ENCODE measurements around the gene LARP4.

- TF ChIP-seq CTCF (conservative IDR thresholded peaks at IDR 0.05; ENCODE audit: low read depth, low read length), result no peak
- no peak for TF ChIP-seq CHD1 (IDR thresholded peaks at IDR 0.05; ENCODE audit: low read depth, low read length)
- TF ChIP-seq POLR2A (IDR thresholded peaks at IDR 0.05; ENCODE audit: low read depth, low read length), result no peak
- 0 out of 2 replicates have a peak, but pooled peaks have one; percentile 24 for TF ChIP-seq CEBPB (IDR thresholded peaks at IDR 0.05; ENCODE audit: low read depth, low read length)
- TF ChIP-seq RAD21 (IDR thresholded peaks at IDR 0.05; ENCODE audit: low read length), result no peak
- TF ChIP-seq RFX5 (IDR thresholded peaks at IDR 0.05; ENCODE audit: low read depth, low read length), result no peak
- no peak for TF ChIP-seq MXI1 (IDR thresholded peaks at IDR 0.05; ENCODE audit: borderline replicate concordance, low read depth, low read length)
- TF ChIP-seq USF2 (IDR thresholded peaks at IDR 0.05; ENCODE audit: low read depth, low read length), result no peak
- TF ChIP-seq SMC3 (IDR thresholded peaks at IDR 0.05; ENCODE audit: low read depth, low read length), result no peak
- no peak for TF ChIP-seq NFE2L2 (IDR thresholded peaks at IDR 0.05; ENCODE audit: low read depth, low read length)
- no peak for TF ChIP-seq ELK1 (IDR thresholded peaks at IDR 0.05; ENCODE audit: borderline replicate concordance, low read depth, low read length)
- TF ChIP-seq MAFK (IDR thresholded peaks at IDR 0.05; ENCODE audit: low read depth, low read length), result no peak
- no peak for TF ChIP-seq BHLHE40 (IDR thresholded peaks at IDR 0.05; ENCODE audit: low read depth, low read length)
- TF ChIP-seq MAZ (IDR thresholded peaks at IDR 0.05; ENCODE audit: borderline replicate concordance, low read depth, low read length), result no peak
These were observed 12.7 kb upstream of the LARP4 start for GRCh38 chr12:50387972-50388478.

Measured in IMR-90 (cell line).